H7 (cell line): ENCODE measurements around the gene ST6GALNAC4. TPM values are rescaled to one million over a fixed set of nuclear protein-coding genes. Genes with fewer than 3 reads are reported as not detected.

Experiments used
- DNase-seq: peaks from one replicate; pipeline ENCODE4 v3.0.0; 2012
- H3K27me3 ChIP-seq: 2 replicates; pipeline ENCODE4 v1.6.0; 2011; ENCODE audit warnings: mild to moderate bottlenecking, low read length; ENCODE audit not compliant: control insufficient read depth, insufficient read depth
- H3K36me3 ChIP-seq: replicated peaks from 2 replicates; pipeline ENCODE4 v1.5.1; 2011; ENCODE audit warnings: low read length; ENCODE audit not compliant: control insufficient read depth, insufficient read depth
- H3K4me3 ChIP-seq: 2 replicates; pipeline ENCODE4 v1.5.1; 2011; ENCODE audit warnings: low read depth, mild to moderate bottlenecking, control low read depth, low read length, moderate library complexity; ENCODE audit not compliant: insufficient read depth
- total RNA-seq: library from RNA; depleted of rRNA; stranded (reverse); fragments of >200 nt; shearing (Covaris generic); gene quantifications from 2 replicates; pipeline ENCODE4 v1.2.3, GENCODE V29; 2014; rRNA removed

ST6GALNAC4 gene
- total RNA-seq, 1 experiment from 2014 or later = 24.6 TPM

DNA sequence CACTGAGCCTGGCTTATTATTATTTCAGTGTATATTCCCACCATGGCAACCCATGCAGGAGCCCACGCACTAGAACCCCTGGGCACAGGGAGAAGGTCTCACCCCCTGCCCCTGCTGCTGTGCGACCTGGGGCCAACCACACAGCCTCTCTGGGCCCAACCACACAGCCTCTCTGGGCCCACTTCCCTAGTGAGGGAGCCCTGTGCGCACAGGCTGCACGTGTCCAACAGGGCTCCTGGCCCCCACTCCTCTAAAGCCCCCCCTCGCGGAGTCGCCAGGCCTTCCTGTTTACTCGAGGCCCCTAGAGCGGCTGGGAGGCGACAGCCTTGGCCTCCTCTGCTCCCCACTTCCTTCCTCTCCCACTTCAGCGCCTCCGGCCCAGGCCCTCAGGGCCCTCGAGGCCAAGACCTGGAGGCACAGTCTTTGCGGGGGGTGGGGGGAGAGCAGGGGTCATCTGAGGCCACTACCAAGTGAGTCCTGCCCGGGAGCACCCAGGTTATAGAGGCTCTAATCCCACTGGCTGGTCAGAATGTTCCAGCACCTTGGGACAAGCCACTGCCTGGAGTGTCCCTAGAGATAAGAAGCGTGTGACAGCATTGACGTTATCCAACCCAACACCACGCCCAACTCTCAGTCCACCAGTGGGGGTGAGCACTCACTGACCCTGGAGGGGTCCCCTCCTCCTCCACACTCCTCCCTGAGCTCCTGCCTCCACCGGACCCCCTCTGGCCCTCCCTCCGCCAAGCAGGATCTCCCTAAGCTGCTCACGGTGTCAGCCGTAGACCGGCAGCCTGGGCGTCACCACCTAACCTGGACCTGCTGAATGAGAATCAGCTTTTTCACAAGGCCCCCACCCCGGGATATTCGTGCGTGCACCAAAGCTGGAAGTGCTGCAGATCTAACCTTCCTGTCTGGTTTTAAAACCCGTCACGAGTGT is 54.5 kb downstream of the ST6GALNAC4 start:
- DNase-seq = no peak
- Histone ChIP-seq H3K4me3 (no peak overlapping the region), H3K36me3 (no peaks in the 10 kb centered on the region), H3K27me3 (no peaks in the 10 kb centered on the region)

DNA sequence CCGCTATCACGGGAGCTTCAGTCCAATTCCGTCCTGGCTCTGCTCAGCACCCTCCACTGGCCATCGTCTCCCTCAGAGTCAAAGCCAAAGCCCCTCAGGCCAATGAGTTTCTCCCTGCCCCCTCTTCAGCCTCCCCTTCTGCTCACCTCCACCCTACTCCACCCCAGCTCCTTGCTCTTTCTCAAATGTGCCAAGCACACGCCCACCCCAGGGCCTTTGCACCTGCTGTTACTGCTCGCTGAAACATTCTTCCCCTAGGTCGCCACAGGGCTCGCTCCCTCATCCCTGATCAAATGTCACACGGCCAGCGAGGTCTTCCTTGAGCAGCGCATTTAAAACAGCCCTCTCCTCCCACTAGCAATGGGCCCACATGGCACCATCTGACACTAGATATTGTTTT is 56.1 kb downstream of the ST6GALNAC4 start:
- Histone ChIP-seq H3K4me3 (no peak overlapping the region), H3K36me3 (no peaks in the 10 kb centered on the region), H3K27me3 (no peaks in the 10 kb centered on the region)
- DNase-seq = no peak

GRCh38 chr9:127860260-127860659 is 56.6 kb downstream of the ST6GALNAC4 start:
- no peaks in the 10 kb centered on the region for H3K36me3 ChIP-seq
- H3K27me3 ChIP-seq = no peaks in the 10 kb centered on the region
- no peak overlapping the region for H3K4me3 ChIP-seq
- DNase-seq = no peak

- H3K36me3 ChIP-seq = no peaks in the 10 kb centered on the region
- DNase-seq = no peak
- H3K4me3 ChIP-seq = no peak overlapping the region
- no peaks in the 10 kb centered on the region for H3K27me3 ChIP-seq
Measured at GRCh38 chr9:127858041-127858512, 58.8 kb downstream of the ST6GALNAC4 start.

Other genes starting within 250 kb of the ST6GALNAC4 start
- not detected in 2 replicates for gene CFAP157, start 210.1 kb downstream of the ST6GALNAC4 start, total RNA-seq
- gene PTRH1, start 201.4 kb downstream of the ST6GALNAC4 start, total RNA-seq = 14.3 and 21.2 TPM in 2 replicates
- gene TTC16, start 201.0 kb downstream of the ST6GALNAC4 start, total RNA-seq = 0.11 TPM in 1 of 2 replicates, not detected in the other
- 13.7 and 19.3 TPM in 2 replicates for gene TOR2A, start 181.7 kb downstream of the ST6GALNAC4 start, total RNA-seq
- gene SH2D3C, start 138.4 kb downstream of the ST6GALNAC4 start, total RNA-seq = 0.26 and 0.42 TPM in 2 replicates
- 51.5 and 56.6 TPM in 2 replicates for gene CDK9, start 131.0 kb downstream of the ST6GALNAC4 start, total RNA-seq
- 84.9 and 92.2 TPM in 2 replicates for gene FPGS, start 114.2 kb downstream of the ST6GALNAC4 start, total RNA-seq
- 1.4 and 1.8 TPM in 2 replicates for gene ENG, start 62.4 kb downstream of the ST6GALNAC4 start, total RNA-seq
- 18.5 and 20.4 TPM in 2 replicates for gene AK1, start 39.4 kb downstream of the ST6GALNAC4 start, total RNA-seq
- 30.6 and 37.4 TPM in 2 replicates for gene ST6GALNAC6, start 17.4 kb downstream of the ST6GALNAC4 start, total RNA-seq
- 0.94 and 3.4 TPM in 2 replicates for gene PIP5KL1, start 13.7 kb upstream of the ST6GALNAC4 start, total RNA-seq
- 38.3 and 45.6 TPM in 2 replicates for gene DPM2, start 20.8 kb upstream of the ST6GALNAC4 start, total RNA-seq
- gene EEIG1, start 63.9 kb upstream of the ST6GALNAC4 start, total RNA-seq = 16.9 and 27.1 TPM in 2 replicates
- 10.3 and 12.3 TPM in 2 replicates for gene NAIF1, start 150.3 kb upstream of the ST6GALNAC4 start, total RNA-seq
- 23.1 and 23.7 TPM in 2 replicates for gene SLC25A25, start 151.2 kb upstream of the ST6GALNAC4 start, total RNA-seq
- gene PTGES2, start 210.7 kb upstream of the ST6GALNAC4 start, total RNA-seq = 143 and 197 TPM in 2 replicates
- 1.4 TPM in 1 of 2 replicates, not detected in the other for gene LCN2, start 232.4 kb upstream of the ST6GALNAC4 start, total RNA-seq
- 121 and 130 TPM in 2 replicates for gene BBLN, start 243.2 kb upstream of the ST6GALNAC4 start, total RNA-seq